ENCODE data around the gene TMEM51. TPM values are rescaled to one million over a fixed set of nuclear protein-coding genes. Genes with fewer than 3 reads are reported as not detected.

The TMEM51 gene
- total and polyA plus RNA-seq, 9 of the 15 experiments (the other 6 are each of a cell fraction or from before 2014, with no cell fraction given), result 0.06 to 1.4 (median 0.58) TPM

- no peak for TF ChIP-seq ZBTB11 (CRISPR knock-in tag; IDR thresholded peaks at IDR 0.05)
- no peak for TF ChIP-seq DPF2 (IDR thresholded peaks at IDR 0.05)
- no peak for TF ChIP-seq ZNF133 (CRISPR knock-in tag; IDR thresholded peaks at IDR 0.05)
- no peak for TF ChIP-seq PHF8 (IDR thresholded peaks at IDR 0.05; ENCODE audit: borderline replicate concordance, low read length)
- no peak for TF ChIP-seq ZNF184 (CRISPR knock-in tag; IDR thresholded peaks at IDR 0.05)
- no peak for TF ChIP-seq ZFP36 (IDR thresholded peaks at IDR 0.05; ENCODE audit: low read depth, low read length, partially characterized antibody)
Measured at GRCh38 chr1:15254559-15254958, 101.0 kb downstream of the TMEM51 start (continued).

GRCh38 chr1:15255582-15256149 lies 102.1 kb downstream of the TMEM51 start:
- in situ Hi-C loops (cut with MboI) (loop anchor here (5.0 kb wide), 1 partner anchor 103 kb away; the partner anchor contains the start of gene TMEM51), intact Hi-C loops (cut with micrococcal nuclease) (no loop called here)
- Histone ChIP-seq H3K36me3 (ENCODE audit: control insufficient read depth, insufficient read depth, low read length) (no peaks in the 10 kb centered on the region), H4K20me1 (replicated peaks; ENCODE audit: control insufficient read depth, insufficient read depth, low read length) (no peaks in the 10 kb centered on the region), H3K9ac (ENCODE audit: insufficient read depth in 1 of 2, low read depth in 2 of 2, low read length in 2 of 2) (no peak overlapping the region), H3K4me3 (no peak overlapping the region), H3K4me2 (ENCODE audit: insufficient read depth, low read length) (no peak overlapping the region), H3K27ac (ENCODE audit: extremely low read depth, low read depth, low read length) (no peak overlapping the region), H3K79me2 (ENCODE audit: control insufficient read depth, insufficient read depth, low read length) (no peaks in the 10 kb centered on the region), H2AFZ (ENCODE audit: low read depth, low read length) (no peak overlapping the region), H3K9me3 (replicated peaks; ENCODE audit: control insufficient read depth, insufficient read depth, low read depth, low read length) (no peaks in the 10 kb centered on the region), H3K4me1 (replicated peaks in 1 of 2; ENCODE audit: control insufficient read depth in 2 of 2, insufficient read depth in 2 of 2, low read length in 2 of 2) (peaks cover 2 to 16% of the 10 kb centered on the region in 2 experiments; a peak in 4 of 5 replicates), H3K27me3 (ENCODE audit: control insufficient read depth in 2 of 2, insufficient read depth in 2 of 2, low read length in 2 of 2) (peaks cover 6 to 36% of the 10 kb centered on the region in 2 experiments; a peak in 3 of 5 replicates), H3K9me1 (ENCODE audit: control insufficient read depth, insufficient read depth, low read length) (no peaks in the 10 kb centered on the region)
- CTCF ChIA-PET (ENCODE audit: low intra/inter-chr PET ratio), result no interaction called here
- ATAC-seq (no peak), DNase-seq (ENCODE audit: extremely low read depth in 1 of 4, low spot score in 3 of 4) (no peak), FAIRE-seq (no peak)
- 3% methylated on average over 4 of the region's 4 CpGs for WGBS (ENCODE audit: insufficient coverage, low coverage, missing lambda C conversion rate)
- no TSS peak for BruUV-seq (replicated peaks)
- TF ChIP-seq PHF8 (IDR thresholded peaks at IDR 0.05; ENCODE audit: borderline replicate concordance, low read length), result no peak
- TF ChIP-seq, protein P1, sequence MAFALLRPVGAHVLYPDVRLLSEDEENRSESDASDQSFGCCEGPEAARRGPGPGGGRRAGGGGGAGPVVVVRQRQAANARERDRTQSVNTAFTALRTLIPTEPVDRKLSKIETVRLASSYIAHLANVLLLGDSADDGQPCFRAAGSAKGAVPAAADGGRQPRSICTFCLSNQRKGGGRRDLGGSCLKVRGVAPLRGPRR (CRISPR knock-in tag; IDR thresholded peaks at IDR 0.05), result no peak
- 0 out of 2 replicates have a peak, but pooled peaks have one; percentile 16 for TF ChIP-seq BCOR (IDR thresholded peaks at IDR 0.05)
- no peak for TF ChIP-seq NCOA6 (IDR thresholded peaks at IDR 0.05)
- no peak for TF ChIP-seq WHSC1 (IDR thresholded peaks at IDR 0.05; ENCODE audit: low read length)
- TF ChIP-seq RBM25 (IDR thresholded peaks at IDR 0.05; ENCODE audit: low read depth, low read length, severe bottlenecking), result peak; percentile 63
- POLR2A ChIA-PET, result interaction anchor here (1.2 to 1.5 kb wide), 2 partner anchors 11 to 36 kb away, joined by 3 to 4 read pairs; no protein-coding TSS in a partner anchor
